Gastrocnemius medialis (tissue), 4 donors: Measurements from ENCODE around the gene WNT10A. TPM values are rescaled to one million over a fixed set of nuclear protein-coding genes. Genes with fewer than 3 reads are reported as not detected.

Experiments used
- ATAC-seq, 2 donors: fragments of 150-250 bp; one replicate each; pipeline ENCODE4 v1.9.1; 2016
- DNase-seq, 2 donors: peaks; one replicate each; pipeline ENCODE4 v3.0.0-alpha.2; 2019
- H3K27ac ChIP-seq, 4 donors: fragments of 200-600 bp; sonication (generic); 1 replicate in 1 of 4; 2 replicates in 3 of 4; pipeline ENCODE4 v1.5.1; 2016 to 2018; ENCODE audit warnings: mild to moderate bottlenecking in 2 of 4, moderate library complexity in 1 of 4
- H3K27me3 ChIP-seq, 3 donors: fragments of 200-600 bp; sonication (generic) in 2 of 3; 1 replicate in 1 of 3; 2 replicates in 2 of 3; pipeline versions ENCODE4 v1.5.1 to v1.6.0; 2016 to 2019; ENCODE audit warnings: mild to moderate bottlenecking in 1 of 3, moderate library complexity in 1 of 3
- H3K36me3 ChIP-seq, 2 donors: fragments of 200-600 bp; sonication (generic) in 1 of 2; one replicate each; pipeline ENCODE4 v1.5.1; 2017 to 2018
- H3K4me1 ChIP-seq, 2 donors: fragments of 200-600 bp; sonication (generic) in 1 of 2; one replicate each; pipeline ENCODE4 v1.5.1; 2016 to 2017; ENCODE audit warnings: mild to moderate bottlenecking in 2 of 2
- H3K4me3 ChIP-seq, 4 donors: fragments of 200-600 bp; sonication (generic) in 3 of 4; 1 replicate in 1 of 4; 2 replicates in 3 of 4; pipeline ENCODE4 v1.5.1; 2016 to 2019; ENCODE audit warnings: mild to moderate bottlenecking in 2 of 4
- H3K9me3 ChIP-seq, 3 donors: fragments of 200-600 bp; sonication (generic) in 2 of 3; 1 replicate in 1 of 3; 2 replicates in 2 of 3; pipeline ENCODE4 v1.5.1; 2016 to 2019
- CTCF ChIP-seq, 5 experiments: fragments of 450-650 bp in 3 of 5; fragments of 200-600 bp in 2 of 5; sonication (generic) in 2 of 5; IDR thresholded peaks in 4 of 5; conservative IDR thresholded peaks in 1 of 5; 1 replicate in 4 of 5; 2 replicates in 1 of 5; pipeline ENCODE4 v1.5.1; 2016 to 2019; ENCODE audit warnings: antibody characterized with exemption in 5 of 5, mild to moderate bottlenecking in 3 of 5, moderate library complexity in 3 of 5
- POLR2A ChIP-seq, 2 donors: fragments of 450-650 bp; IDR thresholded peaks; one replicate each; pipeline ENCODE4 v1.6.1; 2017; ENCODE audit warnings: antibody characterized with exemption in 2 of 2, mild to moderate bottlenecking in 2 of 2, moderate library complexity in 2 of 2
- in situ Hi-C, 4 donors: fragments of 200-750 bp; cut with MboI; loops; one replicate each; pipeline versions ENCODE4 v1.15.0 to v1.8.0; 2017; ENCODE audit warnings: low sequenced_read_pairs in 4 of 4
- intact Hi-C: fragments of 100-400 bp; cut with DNase I; formaldehyde crosslinking; loops from one replicate; pipeline ENCODE4 v1.15.1; 2023; ENCODE audit warnings: low total_unique reads
- total RNA-seq, 4 donors: library from RNA; depleted of rRNA; stranded (reverse); fragments of >200 nt; gene quantifications; one replicate each; pipeline versions ENCODE4 v1.1.0 to v1.2.3, GENCODE V29; 2016

Gene WNT10A
- total RNA-seq, 4 donors from 2014 or later, result not detected

GRCh38 chr2:218865396-218865795 is 15.3 kb upstream of the WNT10A start:
- no peak for ATAC-seq
- H3K27ac ChIP-seq, result no peak overlapping the region
- intact Hi-C loops, result no loop called here
- H3K36me3 ChIP-seq, result no peaks in the 10 kb centered on the region
- in situ Hi-C loops, result no loop called here
- H3K4me3 ChIP-seq, result no peak overlapping the region
- no peaks in the 10 kb centered on the region for H3K9me3 ChIP-seq
- peaks cover 22 to 26% (median 24%) of the 10 kb centered on the region in 3 donors for H3K27me3 ChIP-seq
- TF ChIP-seq POLR2A (IDR thresholded peaks at IDR 0.05), result no peak
- TF ChIP-seq CTCF (IDR thresholded peaks at IDR 0.05 in 4 of 5, conservative IDR thresholded peaks at IDR 0.05 in 1 of 5), result no peak
- DNase-seq, result no peak
- peaks cover 2 to 14% of the 10 kb centered on the region in 2 donors for H3K4me1 ChIP-seq

- no peak for TF ChIP-seq CTCF (IDR thresholded peaks at IDR 0.05 in 4 of 5, conservative IDR thresholded peaks at IDR 0.05 in 1 of 5)
- TF ChIP-seq POLR2A (IDR thresholded peaks at IDR 0.05), result no peak
- Histone ChIP-seq H3K27me3 (peaks cover 20 to 25% (median 24%) of the 10 kb centered on the region in 3 donors), H3K9me3 (no peaks in the 10 kb centered on the region), H3K27ac (no peak overlapping the region), H3K4me3 (no peak overlapping the region), H3K4me1 (peaks cover 0 to 9% of the 10 kb centered on the region in 2 donors), H3K36me3 (no peaks in the 10 kb centered on the region)
- DNase-seq (no peak), ATAC-seq (no peak)
- in situ Hi-C loops, result no loop called here
- intact Hi-C loops, result no loop called here
These were observed 14.7 kb upstream of the WNT10A start for GRCh38 chr2:218865999-218866398.

GRCh38 chr2:218867900-218868299 is 12.8 kb upstream of the WNT10A start:
- Histone ChIP-seq H3K4me1 (peaks cover 0 to 9% of the 10 kb centered on the region in 2 donors), H3K27me3 (peaks cover 21 to 33% (median 26%) of the 10 kb centered on the region in 3 donors), H3K4me3 (no peak overlapping the region), H3K36me3 (no peaks in the 10 kb centered on the region), H3K9me3 (no peaks in the 10 kb centered on the region), H3K27ac (no peak overlapping the region)
- intact Hi-C loops, result no loop called here
- TF ChIP-seq POLR2A (IDR thresholded peaks at IDR 0.05) (no peak), CTCF (IDR thresholded peaks at IDR 0.05 in 4 of 5, conservative IDR thresholded peaks at IDR 0.05 in 1 of 5) (no peak)
- in situ Hi-C loops, result no loop called here
- ATAC-seq (no peak), DNase-seq (no peak)

- peaks cover 33 to 41% (median 35%) of the 10 kb centered on the region in 3 donors for H3K27me3 ChIP-seq
- TF ChIP-seq CTCF (IDR thresholded peaks at IDR 0.05 in 4 of 5, conservative IDR thresholded peaks at IDR 0.05 in 1 of 5) (no peak), POLR2A (IDR thresholded peaks at IDR 0.05) (no peak)
- no peaks in the 10 kb centered on the region for H3K9me3 ChIP-seq
- ATAC-seq, result no peak
- peaks cover 0 to 9% of the 10 kb centered on the region in 2 donors for H3K4me1 ChIP-seq
- intact Hi-C loops, result no loop called here
- H3K36me3 ChIP-seq, result no peaks in the 10 kb centered on the region
- H3K27ac ChIP-seq, result no peak overlapping the region
- H3K4me3 ChIP-seq, result no peak overlapping the region
- no peak for DNase-seq
- in situ Hi-C loops, result no loop called here
These were observed 11.6 kb upstream of the WNT10A start for GRCh38 chr2:218869064-218869463.

GRCh38 chr2:218870984-218871344 is 9.7 kb upstream of the WNT10A start:
- no peaks in the 10 kb centered on the region for H3K36me3 ChIP-seq
- H3K27ac ChIP-seq, result no peak overlapping the region
- TF ChIP-seq POLR2A (IDR thresholded peaks at IDR 0.05) (no peak), CTCF (IDR thresholded peaks at IDR 0.05 in 4 of 5, conservative IDR thresholded peaks at IDR 0.05 in 1 of 5) (no peak)
- DNase-seq (no peak), ATAC-seq (no peak)
- no peaks in the 10 kb centered on the region for H3K9me3 ChIP-seq
- H3K27me3 ChIP-seq, result peaks cover 41 to 51% (median 42%) of the 10 kb centered on the region in 3 donors
- H3K4me3 ChIP-seq, result peak overlapping the region in 2 of 4 donors; percentile 3 to 17
- H3K4me1 ChIP-seq, result peaks cover 0 to 5% of the 10 kb centered on the region in 2 donors
- intact Hi-C loops (no loop called here), in situ Hi-C loops (no loop called here)
